HepG2 (cell line): ENCODE data around the gene PRCD. TPM values are rescaled to one million over a fixed set of nuclear protein-coding genes. Genes with fewer than 3 reads are reported as not detected.
"Not testable (repeated sequence)": the region's sequence is repeated elsewhere in the genome, so short reads cannot be mapped to it uniquely, and the experiment has no call there.

Experiments
- ATAC-seq: fragments of 200-7000 bp; cut with Tn5 transposase; 3 replicates; pipeline ENCODE4 v1.9.1; 2020; ENCODE audit warnings: mild to moderate bottlenecking, moderate library complexity
- BruUV-seq: library from RNA; stranded (reverse); fragments of 400-500 nt; replicated peaks from 2 replicates; lab custom pipeline; 2021; lab: Mats Ljungman, UMichigan
- CTCF ChIA-PET: fragments of 300-600 bp; formaldehyde crosslinking; extraction: SDS; loops from one replicate; lab custom pipeline; 2021; ENCODE audit warnings: low total read pairs, inconsistent platforms, low intra/inter-chr PET ratio; lab: Yijun Ruan, JAX
- POLR2A ChIA-PET: fragments of 350-600 bp; sonication (Branson Sonifier 250); formaldehyde crosslinking; loops from one replicate; lab custom pipeline; 2020; ENCODE audit warnings: antibody characterized with exemption, inconsistent platforms; lab: Yijun Ruan, JAX
- DNase-seq: peaks from one replicate; pipeline ENCODE4 v3.0.0-alpha.2; 2015; ENCODE audit warnings: low spot score
- FAIRE-seq: peaks from 3 replicates; lab custom pipeline; 2011; peaks lifted over from hg19 to GRCh38; lab: Jason Lieb, UNC
- H2AFZ ChIP-seq: one replicate; pipeline ENCODE4 v1.6.1; 2011; ENCODE audit warnings: low read length, inconsistent platforms
- H3K27ac ChIP-seq: fragments of 300-600 bp; 3 replicates; pipeline ENCODE4 v1.8.0; 2011; ENCODE audit warnings: mixed run types, mild to moderate bottlenecking, mixed read lengths, low read length, inconsistent platforms; ENCODE audit not compliant: insufficient read depth; ENCODE audit errors: extremely low read length
- H3K27me3 ChIP-seq, 2 experiments: fragments of 200-600 bp in 1 of 2; 2 replicates in 1 of 2; 3 replicates in 1 of 2; pipeline versions ENCODE4 v1.6.0 to v1.8.0; 2011; ENCODE audit warnings: low read length in 2 of 2, mild to moderate bottlenecking in 2 of 2, moderate library complexity in 2 of 2, inconsistent platforms in 1 of 2; ENCODE audit not compliant: insufficient read depth in 2 of 2, control insufficient read depth in 1 of 2
- H3K36me3 ChIP-seq, 2 experiments: fragments of 200-600 bp in 1 of 2; replicated peaks in 1 of 2; 2 replicates in 1 of 2; 3 replicates in 1 of 2; pipeline versions ENCODE4 v1.5.1 to v1.8.0; 2011; ENCODE audit warnings: low read length in 2 of 2, inconsistent platforms in 1 of 2; ENCODE audit not compliant: insufficient read depth in 2 of 2, control insufficient read depth in 1 of 2
- H3K4me1 ChIP-seq: 2 replicates; pipeline ENCODE4 v1.5.1; 2012; ENCODE audit warnings: low read length, inconsistent platforms; ENCODE audit not compliant: insufficient read depth
- H3K4me2 ChIP-seq: 2 replicates; pipeline ENCODE4 v1.6.0; 2011; ENCODE audit warnings: low read depth, low read length, inconsistent platforms
- H3K4me3 ChIP-seq, 3 experiments: fragments of 200-600 bp in 1 of 3; sonication (generic), shearing (Covaris generic) in 1 of 3; replicated peaks in 1 of 3; 2 replicates each; pipeline ENCODE4 v1.5.1; 2011 to 2016; ENCODE audit warnings: low read length in 3 of 3, inconsistent platforms in 2 of 3, low read depth in 2 of 3, mild to moderate bottlenecking in 2 of 3, control low read depth in 1 of 3, mixed read lengths in 1 of 3; ENCODE audit not compliant: insufficient read depth in 1 of 3
- H3K79me2 ChIP-seq: one replicate; pipeline ENCODE4 v1.6.1; 2011; ENCODE audit warnings: low read length, inconsistent platforms; ENCODE audit not compliant: insufficient read depth
- H3K9ac ChIP-seq: 2 replicates; pipeline ENCODE4 v1.6.0; 2011; ENCODE audit warnings: mild to moderate bottlenecking, low read depth, low read length, inconsistent platforms; ENCODE audit not compliant: insufficient read depth
- H3K9me3 ChIP-seq: 2 replicates; pipeline ENCODE4 v1.5.1; 2012; ENCODE audit warnings: mild to moderate bottlenecking, low read length
- H4K20me1 ChIP-seq: 2 replicates; pipeline ENCODE4 v1.6.0; 2011; ENCODE audit warnings: inconsistent platforms, mild to moderate bottlenecking, low read length, moderate library complexity; ENCODE audit not compliant: insufficient read depth
- ATF7 ChIP-seq, 2 experiments: fragments of 450-650 bp in 1 of 2; sonication (generic) in 1 of 2; formaldehyde crosslinking in 1 of 2; IDR thresholded peaks; 2 replicates each; pipeline versions ENCODE4 v1.4.0 to v1.6.1; 2016 to 2020; ENCODE audit warnings: antibody characterized with exemption in 1 of 2, mild to moderate bottlenecking in 1 of 2, missing genetic modification reagents in 1 of 2
- CREB1 ChIP-seq, 2 experiments: fragments of 450-650 bp in 1 of 2; IDR thresholded peaks; 2 replicates each; pipeline ENCODE4 v1.6.1; 2016 to 2017; ENCODE audit warnings: control low read depth in 1 of 2, mild to moderate bottlenecking in 1 of 2, missing compliant biosample characterization in 1 of 2, missing genetic modification characterization in 1 of 2
- POLR2A ChIP-seq, 2 experiments: IDR thresholded peaks; 2 replicates each; pipeline ENCODE4 v1.6.1; 2011; ENCODE audit warnings: low read depth in 2 of 2, low read length in 2 of 2, mild to moderate bottlenecking in 1 of 2, moderate library complexity in 1 of 2; ENCODE audit not compliant: insufficient read depth in 1 of 2
- RBFOX2 ChIP-seq: fragments of 200-400 bp; formaldehyde crosslinking; IDR thresholded peaks from 2 replicates; pipeline ENCODE4 v1.6.1; 2017; ENCODE audit warnings: low read depth, mild to moderate bottlenecking, low read length
- RBM22 ChIP-seq: fragments of 200-400 bp; formaldehyde crosslinking; optimal IDR thresholded peaks from 2 replicates; pipeline ENCODE3; 2017; ENCODE audit warnings: mild to moderate bottlenecking, low read length, moderate library complexity
- WGBS: methylation state at CpG from one replicate; pipeline ENCODE4 v1.1.6; 2017; ENCODE audit warnings: low lambda C conversion rate; 5-methylcytosine and 5-hydroxymethylcytosine counted together
- in situ Hi-C: cut with HindIII; loops from 2 replicates; pipeline ENCODE4 v1.10.0; 2017; ENCODE audit warnings: low pct_unique_long_range_greater_than_20kb; ENCODE audit not compliant: extremely low pct_ligation_motif_present
- intact Hi-C: fragments of 100-400 bp; cut with micrococcal nuclease; formaldehyde crosslinking; loops from one replicate; pipeline ENCODE4 v1.10.0; 2022; ENCODE audit not compliant: unreplicated experiment
- polyA plus RNA-seq, 8 experiments: library from polyadenylated mRNA; depleted of rRNA in 3 of 8; stranded (reverse) in 7 of 8; unstranded in 1 of 8; fragments of >200 nt; fragmentation: Illumina TruSeq in 4 of 8; extraction: Trizol in 4 of 8; gene quantifications; 2 replicates each; pipeline versions ENCODE4 v1.2.1 to v1.2.3, GENCODE V29; 2011 to 2016; ENCODE audit warnings: low read depth in 4 of 8, missing spikeins in 1 of 8, mixed read lengths in 1 of 8; ENCODE audit not compliant: insufficient read depth in 1 of 8
- total RNA-seq, 5 experiments: library from RNA; depleted of rRNA; stranded (reverse); fragments of >200 nt; fragmentation: Illumina TruSeq; extraction: Trizol; gene quantifications; 2 replicates each; pipeline ENCODE4 v1.2.3, GENCODE V29; 2016; ENCODE audit warnings: low read depth in 1 of 5

Gene PRCD
- total and polyA plus RNA-seq, 2 of the 13 experiments (the other 11 are each of a cell fraction or from before 2014, with no cell fraction given) = 0.51 TPM; not detected in 1

GRCh38 chr17:76563359-76563758 is 23.5 kb downstream of the PRCD start:
- 0 out of 2 replicates have a peak, but pooled peaks have one; percentile 48 for TF ChIP-seq RBFOX2
- in situ Hi-C loops = loop anchor here (10.0 kb wide), 1 partner anchor 61 kb away; no protein-coding TSS in a partner anchor

GRCh38 chr17:76564991-76565727 is 25.3 kb downstream of the PRCD start:
- CTCF ChIA-PET; H3K4me3 ChIP-seq; ATAC-seq; H2AFZ ChIP-seq; H3K27ac ChIP-seq; intact Hi-C loops; FAIRE-seq; H3K27me3 ChIP-seq; H3K9ac ChIP-seq; H3K9me3 ChIP-seq; H3K4me2 ChIP-seq; DNase-seq; BruUV-seq; TF ChIP-seq CREB1, ATF7 (CRISPR knock-in tag; IDR thresholded peaks at IDR 0.05): not testable (repeated sequence)
- H3K4me1 ChIP-seq = peaks cover 71% of the 10 kb centered on the region
- WGBS = 88% methylated on average over 7 of the region's 8 CpGs
- POLR2A ChIA-PET = interaction anchor here (2.5 to 6.8 kb wide), 4 partner anchors 7 to 106 kb away, joined by 10 to 129 read pairs (median 14); no protein-coding TSS in a partner anchor
- peaks cover 25% of the 10 kb centered on the region for H3K79me2 ChIP-seq
- H3K36me3 ChIP-seq = peaks cover 10 to 47% of the 10 kb centered on the region in 2 experiments
- peaks cover 49% of the 10 kb centered on the region for H4K20me1 ChIP-seq
- in situ Hi-C loops = loop anchor here (10.0 kb wide), 1 partner anchor 60 kb away; no protein-coding TSS in a partner anchor
- peak in 1 of 2 experiments; percentile 38; a peak in 2 of 4 replicates for TF ChIP-seq POLR2A (IDR thresholded peaks at IDR 0.05; ENCODE audit: insufficient read depth in 1 of 2, low read depth in 2 of 2, low read length in 2 of 2)
- peak; percentile 51 for TF ChIP-seq CREB1 (IDR thresholded peaks at IDR 0.05)
- TF ChIP-seq ATF7 (IDR thresholded peaks at IDR 0.05) = peak; percentile 83
- peak; percentile 2 for TF ChIP-seq RBM22

More at GRCh38 chr17:76563359-76563758, 23.5 kb downstream of the PRCD start:
- intact Hi-C loops, CTCF ChIA-PET, BruUV-seq, H3K9me3 ChIP-seq, H2AFZ ChIP-seq, H3K4me2 ChIP-seq, POLR2A ChIA-PET, H3K4me3 ChIP-seq, FAIRE-seq, DNase-seq, ATAC-seq, H3K27me3 ChIP-seq, H3K9ac ChIP-seq, H3K27ac ChIP-seq: not testable (repeated sequence)
- peaks cover 67% of the 10 kb centered on the region for H4K20me1 ChIP-seq
- 86% methylated on average over 2 of the region's 2 CpGs for WGBS
- H3K4me1 ChIP-seq = peaks cover 69% of the 10 kb centered on the region
- H3K79me2 ChIP-seq = peaks cover 43% of the 10 kb centered on the region
- peaks cover 10 to 50% of the 10 kb centered on the region in 2 experiments for H3K36me3 ChIP-seq
